ENCODE data around the gene ANKRD26. TPM values are rescaled to one million over a fixed set of nuclear protein-coding genes. Genes with fewer than 3 reads are reported as not detected.
"Not testable (repeated sequence)": the region's sequence is repeated elsewhere in the genome, so short reads cannot be mapped to it uniquely, and the experiment has no call there.

ANKRD26 gene
- 23.1 TPM for polyA plus RNA-seq (ENCODE audit: insufficient read length)
- long read RNA-seq, donor 1: 0 reads
- long read RNA-seq, donor 2: 0 reads
- long read RNA-seq, donor 3: 0 reads
- long read RNA-seq, donor 4: 0 reads
- long read RNA-seq, donor 5: 0 reads
- long read RNA-seq, donor 6: 0 reads
- long read RNA-seq, donor 7: 0 reads
- long read RNA-seq, donor 8: 0 reads

DNA sequence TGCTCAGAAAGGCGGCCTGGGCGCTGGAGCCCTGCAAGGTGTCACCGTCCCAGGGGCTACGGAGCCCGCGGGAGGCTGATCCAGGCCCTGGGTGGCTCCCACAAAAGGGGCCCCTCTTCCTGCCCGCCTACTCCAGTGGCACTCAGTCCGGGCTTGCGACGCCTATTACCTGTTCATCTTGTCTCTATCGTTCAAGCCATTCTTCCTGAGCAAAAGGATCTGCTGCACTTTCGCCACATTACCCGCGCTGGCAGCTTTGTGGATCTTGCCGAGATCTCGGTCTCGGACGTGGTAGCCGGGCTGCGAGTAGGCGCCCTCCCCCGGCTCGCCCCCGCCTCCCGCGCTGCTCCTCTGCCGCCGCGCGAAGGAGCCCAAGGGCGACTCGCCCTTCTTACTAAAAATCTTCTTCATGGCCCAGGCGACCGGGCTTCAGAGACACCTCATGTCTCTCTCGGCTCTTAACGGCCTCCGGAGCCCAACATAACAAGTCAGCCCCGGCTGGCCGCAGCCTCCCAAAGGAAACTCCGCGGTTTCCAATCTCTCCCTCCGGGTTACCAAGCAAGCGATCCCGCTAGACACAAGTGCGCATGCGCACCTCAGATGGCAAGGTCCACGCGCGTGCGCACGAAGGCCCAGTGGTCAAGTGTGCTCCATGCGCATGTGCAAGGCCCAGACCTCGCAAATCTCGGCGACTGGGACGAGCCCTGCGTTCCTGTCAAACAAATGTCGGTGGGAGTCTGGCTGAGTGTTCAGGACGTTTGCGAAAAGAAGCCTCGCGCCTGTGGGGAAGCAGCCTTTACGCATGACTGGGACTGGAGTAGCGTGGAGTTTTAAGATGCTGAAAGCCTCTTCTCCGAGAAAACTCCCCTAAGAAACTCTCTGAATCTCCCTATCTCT lies at the start of gene ANKRD26:
TSS of gene ANKRD26 (minus strand) at position 579 of the 897 bp plus-strand sequence. CDS start at position 411, 168 bp downstream.
- DNase-seq: peak; percentile 96

DNA sequence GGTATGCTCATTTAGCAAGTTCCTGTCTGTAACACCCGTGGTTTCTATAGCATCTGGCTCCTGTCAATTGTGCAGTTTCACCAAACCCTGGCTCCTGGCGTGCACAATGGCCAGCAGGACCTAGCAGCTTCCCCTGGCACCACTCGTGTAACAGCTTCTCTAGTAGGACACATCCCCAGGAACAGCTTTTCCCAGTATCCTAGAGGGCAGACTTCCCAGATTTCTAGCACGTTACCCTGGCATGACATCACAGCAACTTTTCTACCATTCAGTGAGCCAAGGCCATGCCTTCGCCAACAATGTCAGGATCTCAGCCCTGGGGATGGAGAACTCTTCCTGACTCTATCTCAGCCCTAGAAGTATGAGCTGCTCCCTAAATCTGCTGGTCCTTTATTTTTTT lies 47.4 kb upstream of the ANKRD26 start:
- DNase-seq: no peak

DNA sequence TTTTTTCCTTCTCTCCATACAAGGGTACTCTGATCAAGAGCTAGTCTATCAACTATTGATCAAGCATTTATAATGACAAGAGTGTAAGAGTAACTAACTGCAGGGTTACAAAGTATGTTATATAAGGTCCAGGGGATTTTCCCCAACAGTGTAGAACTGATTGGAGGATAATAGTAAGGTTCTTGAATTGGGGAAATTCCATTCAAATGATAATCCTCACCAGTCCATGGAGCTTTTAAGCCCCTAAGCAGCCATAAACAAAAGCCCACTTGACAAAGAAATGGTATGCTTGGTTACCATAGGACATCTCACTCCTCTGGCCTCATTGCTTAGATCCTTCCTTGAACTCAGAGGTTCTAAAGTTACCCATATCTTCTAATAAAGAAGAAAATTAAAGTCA lies 45.6 kb upstream of the ANKRD26 start:
- no peak for DNase-seq

DNA sequence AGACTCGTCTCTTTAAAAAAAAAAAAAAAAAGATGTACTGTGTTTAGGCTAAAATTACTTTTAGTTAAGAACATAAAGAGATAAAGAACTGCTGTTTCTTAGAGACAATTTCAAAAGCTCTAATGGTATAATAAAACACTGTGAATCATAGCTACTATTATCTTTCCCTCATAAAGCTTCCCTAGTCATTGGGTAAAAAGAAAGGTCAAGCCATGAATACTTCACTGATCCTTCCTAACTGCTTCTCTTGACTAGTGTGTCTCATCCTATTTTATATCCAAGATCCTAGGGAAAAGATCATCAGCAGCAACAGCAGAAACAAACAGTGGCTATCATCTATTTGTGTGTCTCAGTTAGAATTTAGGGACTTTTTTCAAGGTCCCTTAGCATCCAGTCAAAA lies 43.4 kb upstream of the ANKRD26 start:
- no peak for DNase-seq

DNA sequence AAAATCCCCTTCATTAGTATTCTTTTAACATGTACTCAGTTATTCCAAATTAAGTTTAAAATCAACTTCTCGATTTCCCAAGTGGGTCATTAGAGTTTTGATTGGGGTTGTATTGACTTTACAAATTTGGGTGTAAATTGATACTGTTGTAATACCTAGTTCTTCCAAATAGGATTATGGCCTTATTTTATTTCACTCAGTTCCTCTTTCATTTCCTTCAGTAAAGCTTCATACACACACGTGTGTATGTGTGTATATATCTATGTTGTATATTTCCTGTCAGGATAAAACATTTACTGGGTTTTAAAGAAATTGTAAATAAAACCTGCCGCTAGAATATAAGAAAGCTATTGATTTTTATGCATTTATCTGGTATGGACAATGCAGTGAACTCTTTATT lies 38.0 kb upstream of the ANKRD26 start:
- DNase-seq: no peak

DNA sequence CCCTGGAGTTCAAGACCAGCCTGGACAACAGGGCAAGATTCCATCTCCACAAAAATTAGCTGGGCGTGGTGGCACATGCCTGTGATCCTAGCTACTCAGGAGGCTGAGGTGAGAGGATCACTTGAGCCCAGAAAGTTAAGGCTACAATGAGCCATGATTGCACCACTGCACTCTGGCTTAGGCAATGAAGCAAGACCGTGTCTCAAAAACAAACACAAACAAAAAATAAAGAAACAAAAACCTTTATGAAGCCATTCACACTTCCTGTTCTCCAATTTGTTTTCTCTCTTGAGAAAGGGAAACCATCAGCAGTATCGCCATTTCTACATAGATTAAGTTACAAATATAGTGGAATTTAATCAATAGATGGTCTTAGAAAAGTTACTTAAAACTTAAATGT lies 34.1 kb upstream of the ANKRD26 start:
- no peak for DNase-seq

DNA sequence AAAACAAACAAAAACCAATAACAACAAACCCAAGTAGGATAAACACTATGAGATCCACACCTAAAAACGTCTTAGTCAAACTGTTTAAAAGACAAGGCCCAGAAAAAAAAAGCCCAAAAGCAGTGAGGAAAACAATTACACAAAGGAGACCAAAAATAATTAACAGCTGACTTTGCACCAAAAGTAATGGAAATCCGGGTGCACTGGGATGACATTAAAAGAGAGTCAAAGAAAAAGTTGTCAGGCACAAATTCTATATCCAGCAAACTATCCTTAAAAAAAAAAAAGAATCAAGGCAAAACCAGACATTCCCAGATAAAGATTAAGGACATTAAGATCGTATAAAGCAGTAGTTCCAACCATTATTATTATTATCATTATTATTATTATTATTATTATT lies 7.9 kb upstream of the ANKRD26 start:
- DNase-seq: no peak

DNA sequence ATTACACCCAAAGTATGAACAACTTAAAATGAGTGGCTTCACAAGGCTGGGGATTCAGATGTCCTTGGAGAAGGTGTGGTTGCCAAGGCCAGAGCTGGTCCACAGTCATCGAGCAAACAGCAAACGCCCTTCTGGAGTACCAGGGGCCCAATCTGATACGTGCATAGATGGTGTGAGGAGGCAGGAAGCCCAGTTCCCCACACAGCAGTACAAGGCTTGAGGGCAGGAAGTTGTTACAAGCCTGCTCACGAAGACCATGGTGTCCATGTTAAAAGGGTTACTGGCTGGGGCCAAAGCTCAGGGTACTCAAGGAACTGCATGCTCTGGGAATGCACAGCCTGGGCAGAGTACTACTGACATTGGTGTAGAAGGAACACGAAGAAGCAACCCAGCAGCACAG lies 4.6 kb upstream of the ANKRD26 start:
- DNase-seq: no peak

DNA sequence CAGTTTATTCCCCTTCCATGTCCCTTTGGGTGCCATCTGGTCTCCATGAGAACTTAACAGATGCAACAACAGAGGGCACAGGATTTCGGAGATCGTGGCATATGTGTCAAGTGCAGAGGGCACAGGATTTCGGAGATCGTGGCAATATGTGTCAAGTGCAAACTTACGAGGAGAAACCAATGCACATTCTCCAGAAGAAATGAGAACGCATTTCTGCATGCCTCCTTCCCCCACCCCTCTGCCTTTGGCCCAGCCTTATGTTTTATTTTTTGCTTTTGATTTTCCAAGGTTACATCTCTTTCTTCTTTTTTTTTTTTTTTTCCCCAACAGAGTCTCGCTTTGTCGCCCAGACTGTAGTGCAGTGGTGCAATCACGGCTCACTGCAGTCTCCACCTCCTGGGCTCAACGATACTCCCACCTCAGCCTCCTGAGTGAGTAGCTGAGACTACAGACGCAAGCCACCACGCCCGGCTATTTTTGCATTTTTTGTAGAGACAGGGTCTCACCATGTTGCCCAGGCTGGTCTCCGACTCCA lies 586 bp upstream of the ANKRD26 start:
- DNase-seq: no peak

DNA sequence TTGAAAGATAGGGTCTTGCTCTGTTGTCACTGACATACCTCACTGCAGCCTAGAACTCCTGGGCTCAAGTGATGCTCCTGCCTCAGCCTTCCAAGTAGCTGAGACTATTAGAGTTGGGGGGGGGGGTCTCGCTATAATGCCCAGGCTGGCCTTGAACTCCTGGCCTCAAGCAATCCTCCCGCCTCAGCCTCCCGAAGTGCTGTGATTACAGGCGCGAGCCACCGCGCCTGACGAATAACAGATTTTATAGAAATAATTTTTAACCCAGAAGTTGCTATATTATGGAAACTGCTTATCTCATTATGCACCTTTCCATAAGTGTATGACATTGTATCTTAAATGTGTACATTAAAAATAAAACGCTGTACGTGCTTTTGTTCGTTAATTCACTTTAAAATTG lies 846 bp downstream of the ANKRD26 start:
- DNase-seq: peak; percentile 0

DNA sequence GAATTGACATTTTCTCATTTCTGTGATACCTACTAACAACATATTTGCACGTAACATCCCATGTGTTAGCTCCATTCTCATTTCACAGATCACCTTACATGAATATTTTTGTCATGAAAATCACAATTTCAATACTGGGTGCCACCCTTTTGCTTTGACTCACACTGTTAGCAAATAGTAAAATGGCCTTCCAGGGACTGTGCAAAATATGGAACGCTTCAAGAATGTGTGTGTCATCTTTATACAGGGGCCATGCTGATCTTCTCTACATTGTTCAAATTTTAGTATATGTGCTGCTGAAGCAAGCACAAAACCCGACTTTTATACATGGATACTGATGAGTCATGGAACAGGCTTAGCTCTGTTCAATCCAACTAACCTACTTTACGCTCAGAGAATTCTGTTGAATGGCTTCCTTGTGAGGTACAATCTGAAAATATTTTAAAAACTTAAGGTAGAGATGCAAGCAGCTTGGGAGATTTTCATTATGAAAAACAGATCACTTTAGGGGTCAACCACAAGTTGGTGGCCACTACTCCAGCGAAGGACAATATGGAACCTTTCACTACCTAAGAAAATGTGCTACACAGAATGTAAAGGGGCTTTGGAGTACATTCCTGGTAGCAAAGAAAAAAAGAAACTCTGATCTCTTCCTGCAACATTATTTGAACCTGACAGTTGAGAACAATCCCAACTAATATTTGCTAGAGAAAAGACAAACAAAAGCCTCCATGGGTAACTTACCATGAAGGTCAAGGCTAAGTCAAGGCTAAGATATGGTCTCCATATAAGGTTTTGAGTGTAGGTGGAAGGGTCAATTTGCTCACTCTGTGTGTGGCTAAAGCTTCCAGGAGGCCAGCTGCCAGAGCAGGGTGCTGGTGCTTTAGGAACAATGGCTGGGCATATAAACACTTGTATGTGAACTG lies 11.9 kb downstream of the ANKRD26 start:
- DNase-seq: no peak

DNA sequence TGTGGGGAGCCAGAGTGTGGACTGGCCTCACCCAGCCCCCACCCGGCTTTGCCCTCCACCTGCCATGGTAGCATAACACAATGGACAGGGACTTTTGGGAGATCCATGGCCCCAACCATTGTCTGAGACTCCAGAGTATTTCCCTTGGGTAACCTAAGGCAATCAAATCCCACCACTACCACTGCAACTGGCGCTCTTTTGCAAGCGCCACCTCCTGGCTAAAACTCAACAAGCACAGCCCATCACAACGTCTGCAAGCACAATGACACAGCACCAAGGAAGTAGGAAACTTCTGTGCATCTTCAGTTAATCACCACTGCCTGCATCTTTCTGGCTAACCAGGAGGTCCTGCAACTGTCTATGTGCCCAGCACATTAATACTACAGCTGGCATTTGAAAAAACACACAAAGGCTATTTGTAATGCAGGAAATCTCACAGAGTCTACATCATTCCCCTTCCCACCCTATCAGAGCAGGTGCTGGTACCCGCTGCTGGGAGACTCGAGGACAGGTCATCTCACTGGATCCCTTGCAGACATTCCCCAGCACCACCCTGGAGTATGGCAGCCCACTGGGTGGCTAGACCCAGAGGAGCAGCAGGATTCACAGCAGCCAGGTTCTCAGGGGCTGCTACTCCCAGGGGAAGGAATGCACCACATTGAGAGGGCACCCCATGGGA lies 27.7 kb downstream of the ANKRD26 start:
- no peak for DNase-seq

DNA sequence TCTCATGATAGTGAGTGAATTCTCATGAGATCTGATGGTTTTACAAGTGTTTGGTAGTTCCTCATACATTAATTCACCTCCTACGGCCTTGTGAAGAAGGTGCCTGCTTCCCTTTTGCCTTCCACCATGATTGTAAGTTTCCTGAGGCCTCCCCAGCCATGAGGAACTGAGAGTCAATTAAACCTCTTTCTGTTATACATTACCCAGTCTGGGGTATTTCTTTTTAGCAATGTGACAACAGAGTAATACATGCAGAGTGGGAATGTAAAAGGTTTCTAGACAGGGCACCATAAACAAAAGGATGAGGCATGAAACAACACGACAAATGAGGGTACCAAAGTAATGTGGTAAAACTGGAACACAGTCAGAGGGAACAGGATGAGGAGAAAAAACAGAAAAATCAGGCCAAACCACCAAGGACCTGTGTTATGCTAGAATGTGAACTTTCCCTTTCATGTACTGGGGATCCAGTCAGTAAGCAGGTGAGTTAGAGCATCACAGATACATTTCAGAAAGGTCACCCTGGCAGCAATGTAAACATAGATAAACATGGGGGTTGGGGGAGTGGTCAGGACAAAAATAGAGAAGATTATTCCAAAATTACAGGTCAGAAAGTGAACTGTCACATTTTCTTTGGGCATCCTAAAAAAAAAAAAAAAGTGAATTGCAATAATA lies 31.9 kb downstream of the ANKRD26 start:
- DNase-seq: no peak

DNA sequence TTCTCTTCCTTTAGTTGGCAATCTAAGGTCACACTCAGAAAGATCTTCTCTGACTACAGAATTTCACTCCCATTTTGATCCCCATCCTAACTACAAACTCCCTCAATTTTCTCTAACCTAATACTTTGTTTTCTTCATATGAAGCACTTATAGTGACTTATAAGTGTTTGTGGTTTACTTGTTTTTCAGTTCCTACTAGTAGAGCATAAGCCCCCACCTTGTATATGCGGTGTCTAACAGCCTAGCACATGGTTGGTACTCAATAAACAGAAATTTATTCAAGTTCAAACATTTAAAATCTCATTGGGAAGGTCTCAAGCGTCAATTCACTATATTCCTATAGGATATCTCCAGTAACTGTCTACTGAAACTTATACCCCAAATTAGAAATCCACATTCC lies 35.2 kb downstream of the ANKRD26 start:
- DNase-seq: no peak

DNA sequence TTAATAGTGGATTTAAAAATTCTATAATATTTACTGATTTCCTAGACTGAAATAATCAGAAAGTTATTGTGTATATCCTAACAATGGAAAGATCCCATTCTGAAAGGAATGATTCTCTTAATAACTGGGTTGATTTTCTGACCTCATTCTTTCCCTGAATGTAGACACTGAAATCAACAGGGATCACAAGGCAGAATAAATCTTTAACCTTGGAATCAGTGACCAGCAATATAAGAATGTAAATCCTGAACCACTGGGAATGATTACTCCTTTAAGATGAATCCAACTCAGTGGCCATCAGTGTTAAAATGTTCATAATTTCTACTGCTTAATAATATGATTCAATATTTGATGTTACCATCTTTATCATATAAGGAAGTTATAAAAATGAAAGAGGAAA lies 47.6 kb downstream of the ANKRD26 start:
- no peak for DNase-seq

DNA sequence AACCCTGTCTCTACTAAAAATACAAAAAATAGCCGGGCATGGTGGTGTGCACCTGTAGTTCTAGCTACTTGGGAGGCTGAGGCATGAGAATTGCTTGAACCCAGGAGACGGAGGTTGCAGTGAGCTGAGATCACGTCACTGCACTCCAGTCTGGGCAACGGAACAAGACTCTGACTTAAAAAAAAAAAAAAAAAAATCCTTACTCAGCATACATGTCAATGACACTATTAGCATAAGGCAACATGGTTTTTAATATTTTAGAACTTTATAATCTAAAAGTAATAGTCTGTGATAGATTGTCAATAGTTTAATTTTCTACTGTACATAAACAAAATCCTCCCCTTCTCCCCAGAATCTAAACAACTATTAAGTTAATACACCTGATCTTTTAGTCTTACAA lies 55.0 kb downstream of the ANKRD26 start:
- DNase-seq: not testable (repeated sequence)

DNA sequence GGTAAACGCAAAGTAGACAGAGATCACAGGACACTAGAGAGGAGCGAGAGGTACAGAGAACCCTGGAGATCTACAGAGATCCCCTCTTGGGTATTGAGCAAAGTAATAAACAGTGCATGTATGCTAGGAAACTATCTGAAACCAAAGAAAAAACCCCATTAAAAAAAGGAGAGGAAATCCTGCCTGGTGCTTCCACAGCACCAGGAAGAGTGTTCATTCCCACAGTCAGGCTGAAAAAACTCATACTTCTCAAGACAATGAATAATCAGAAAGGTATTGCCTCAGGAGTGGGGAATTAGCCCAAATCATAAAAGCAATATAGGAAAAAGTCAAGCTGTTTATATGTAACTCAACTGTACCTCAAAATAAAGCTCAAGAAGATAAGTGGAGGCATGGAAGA lies 59.1 kb downstream of the ANKRD26 start:
- DNase-seq: no peak

DNA sequence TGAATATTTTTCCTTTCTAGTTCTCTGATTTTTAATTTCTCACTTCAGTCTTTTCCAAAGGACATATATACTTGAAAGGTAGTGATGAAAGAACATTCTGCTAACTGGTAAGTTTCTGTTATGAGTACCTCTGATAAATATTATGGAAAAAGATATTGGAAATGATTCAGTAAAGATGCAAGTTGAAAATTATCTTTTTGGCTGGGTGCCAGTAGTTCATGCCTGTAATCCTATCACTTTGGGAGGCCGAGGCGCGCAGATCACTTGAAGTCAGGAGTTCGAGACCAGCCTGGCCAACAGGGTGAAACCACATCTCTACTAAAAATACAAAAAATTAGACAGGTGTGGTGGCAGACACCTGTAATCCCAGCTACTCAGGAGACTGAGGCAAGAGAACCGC lies 62.1 kb downstream of the ANKRD26 start:
- DNase-seq: no peak

DNA sequence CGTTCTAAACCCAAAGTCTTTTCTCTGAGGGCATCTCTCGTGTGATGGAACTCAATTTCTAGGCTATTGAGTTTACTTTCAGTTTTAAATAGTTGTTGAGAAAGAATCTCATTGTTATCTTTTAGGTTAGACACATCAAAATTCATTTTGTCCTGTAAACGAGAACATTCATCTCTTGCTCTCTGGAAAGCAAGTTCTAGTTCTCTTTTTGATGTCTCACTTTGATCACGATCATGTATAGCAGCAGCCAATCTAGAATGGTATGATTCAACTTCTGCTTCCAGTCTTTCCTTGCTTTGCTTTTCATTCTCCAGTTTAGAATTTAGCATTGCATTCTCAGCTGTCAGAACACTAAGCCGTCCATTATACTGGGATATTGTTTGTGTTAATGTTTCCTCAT lies 65.1 kb downstream of the ANKRD26 start:
- no peak for DNase-seq

DNA sequence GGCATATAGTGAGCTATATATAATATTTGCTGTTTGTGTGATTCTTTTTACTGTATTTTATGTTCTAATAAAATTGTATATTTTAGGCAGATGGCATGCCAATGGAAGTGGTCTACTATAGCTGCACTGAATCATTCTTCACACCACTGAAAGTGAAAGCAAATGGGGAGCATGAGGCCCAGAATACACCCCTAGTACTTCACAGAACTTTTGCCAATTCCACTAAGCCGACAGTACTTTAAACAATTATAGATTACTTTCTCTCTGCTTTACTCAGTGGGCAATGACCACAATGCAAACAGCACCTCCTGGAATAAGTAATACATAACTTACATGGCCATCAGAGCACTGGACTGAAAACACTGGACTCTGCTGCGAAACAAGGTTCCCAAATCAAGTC lies 70.2 kb downstream of the ANKRD26 start:
- no peak for DNase-seq

DNA sequence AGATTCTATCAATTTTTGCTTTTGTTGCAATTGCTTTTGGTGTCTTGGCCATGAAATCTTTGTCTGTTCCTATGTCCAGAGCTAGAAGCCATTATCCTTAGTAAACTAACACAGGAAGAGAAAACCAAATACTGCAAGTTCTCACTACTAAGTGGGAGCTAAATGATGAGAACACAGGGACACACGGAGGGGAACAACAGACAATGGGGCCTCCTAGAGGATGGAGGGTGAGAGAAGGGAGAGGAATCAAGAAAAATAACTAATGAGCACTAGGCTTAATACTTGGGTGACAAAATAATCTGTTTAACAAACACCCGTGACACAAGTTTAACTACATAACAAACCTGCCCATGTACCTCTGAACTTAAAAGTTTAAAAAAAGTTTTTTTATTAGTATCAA lies 78.2 kb downstream of the ANKRD26 start:
- no peak for DNase-seq
